GM12874 (cell line): Measurements from ENCODE around the gene CPS1.

ENCODE experiments used
- TF ChIP-seq, protein P1 (sequence below): IDR thresholded peaks from 2 replicates; pipeline ENCODE4 v1.5.1; 2011; ENCODE audit warnings: low read depth, mild to moderate bottlenecking, control low read depth, low read length, moderate library complexity; ENCODE audit not compliant: insufficient read depth

The CPS1 gene

DNA sequence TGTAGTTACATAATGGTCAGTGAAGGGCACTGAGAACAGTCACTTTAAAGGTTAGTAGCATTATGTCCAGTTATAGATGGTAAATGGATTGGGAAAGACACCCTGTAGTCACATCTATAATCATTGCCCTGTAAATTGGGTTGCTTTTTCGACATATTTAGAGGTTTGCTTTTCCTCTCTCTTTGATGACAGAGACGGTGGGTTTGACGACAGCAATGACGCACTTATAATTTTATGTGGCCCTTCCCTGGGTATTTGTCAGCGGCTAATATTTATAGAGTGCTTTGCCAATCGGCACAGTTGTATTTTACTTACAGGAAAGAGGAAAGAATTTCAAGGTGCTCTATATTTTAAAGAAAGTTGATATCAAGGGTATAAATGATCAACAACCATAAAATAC lies 2.8 kb downstream of the CPS1 start:
- TF ChIP-seq, protein P1, sequence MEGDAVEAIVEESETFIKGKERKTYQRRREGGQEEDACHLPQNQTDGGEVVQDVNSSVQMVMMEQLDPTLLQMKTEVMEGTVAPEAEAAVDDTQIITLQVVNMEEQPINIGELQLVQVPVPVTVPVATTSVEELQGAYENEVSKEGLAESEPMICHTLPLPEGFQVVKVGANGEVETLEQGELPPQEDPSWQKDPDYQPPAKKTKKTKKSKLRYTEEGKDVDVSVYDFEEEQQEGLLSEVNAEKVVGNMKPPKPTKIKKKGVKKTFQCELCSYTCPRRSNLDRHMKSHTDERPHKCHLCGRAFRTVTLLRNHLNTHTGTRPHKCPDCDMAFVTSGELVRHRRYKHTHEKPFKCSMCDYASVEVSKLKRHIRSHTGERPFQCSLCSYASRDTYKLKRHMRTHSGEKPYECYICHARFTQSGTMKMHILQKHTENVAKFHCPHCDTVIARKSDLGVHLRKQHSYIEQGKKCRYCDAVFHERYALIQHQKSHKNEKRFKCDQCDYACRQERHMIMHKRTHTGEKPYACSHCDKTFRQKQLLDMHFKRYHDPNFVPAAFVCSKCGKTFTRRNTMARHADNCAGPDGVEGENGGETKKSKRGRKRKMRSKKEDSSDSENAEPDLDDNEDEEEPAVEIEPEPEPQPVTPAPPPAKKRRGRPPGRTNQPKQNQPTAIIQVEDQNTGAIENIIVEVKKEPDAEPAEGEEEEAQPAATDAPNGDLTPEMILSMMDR, result no peak

DNA sequence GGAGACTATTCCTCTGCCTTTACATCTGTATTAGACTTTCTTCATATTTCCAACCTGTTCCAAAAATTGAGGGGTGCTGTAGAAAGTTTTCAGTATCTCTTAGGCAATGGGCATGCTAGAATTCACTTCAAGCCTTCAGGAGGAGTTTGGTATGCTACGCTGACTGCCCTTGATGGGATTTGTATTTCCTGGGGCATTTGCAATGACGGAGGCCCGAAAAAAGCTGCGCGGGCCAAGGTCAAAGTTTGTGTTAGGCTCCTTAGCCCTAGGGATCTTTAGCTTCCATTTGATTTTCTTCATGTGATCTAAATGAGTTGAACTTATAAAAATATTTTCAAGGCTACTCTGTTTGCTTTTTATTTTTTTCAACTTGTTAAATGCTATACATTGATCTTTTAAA lies 5.1 kb downstream of the CPS1 start:
- TF ChIP-seq, protein P1, result no peak

DNA sequence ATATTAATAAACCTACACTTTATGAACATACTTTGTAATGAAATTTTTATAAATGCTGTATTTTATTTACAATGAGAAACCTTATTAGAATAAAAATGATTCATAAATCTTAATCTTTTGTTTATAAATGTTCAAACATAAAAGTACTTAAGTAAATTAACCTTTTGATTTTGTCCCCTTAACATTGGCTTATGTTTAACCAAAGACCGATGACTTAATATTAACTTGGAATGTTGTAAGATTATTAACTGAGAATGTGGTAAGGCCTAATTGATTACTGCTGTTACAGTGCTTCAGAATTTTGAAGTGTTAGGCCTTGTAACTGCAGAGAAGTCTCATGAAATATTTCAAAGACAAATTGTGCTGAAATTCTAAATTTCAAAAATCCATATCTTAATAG lies 5.7 kb downstream of the CPS1 start:
- TF ChIP-seq, protein P1, result no peak

DNA sequence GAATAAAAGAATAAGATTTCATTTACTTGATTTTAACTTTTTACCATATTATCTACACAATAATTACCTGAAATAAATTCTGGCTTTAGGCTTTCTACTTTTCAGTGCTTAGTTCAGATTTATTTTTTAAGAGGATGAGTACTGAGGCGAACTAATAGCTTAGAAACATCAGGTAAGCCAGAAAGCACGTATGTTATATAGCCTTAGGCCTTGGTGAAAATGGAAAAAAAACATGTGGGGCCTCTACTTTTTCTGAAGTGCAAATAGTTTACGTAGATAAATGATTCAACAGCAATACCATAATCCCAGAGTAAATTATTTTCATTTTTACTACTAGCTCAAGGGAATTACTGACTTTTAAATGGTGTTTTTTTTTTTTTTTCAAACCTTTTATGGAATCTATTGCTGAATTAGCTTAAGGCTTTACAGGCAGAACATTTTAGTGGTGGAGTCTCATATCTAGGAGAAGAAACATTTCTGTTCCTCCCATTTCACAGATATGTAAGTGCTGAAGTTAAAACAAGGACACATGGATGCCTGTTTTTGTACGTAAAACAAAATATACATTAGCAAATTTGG lies 6.2 kb downstream of the CPS1 start:
- TF ChIP-seq, protein P1, result no peak

DNA sequence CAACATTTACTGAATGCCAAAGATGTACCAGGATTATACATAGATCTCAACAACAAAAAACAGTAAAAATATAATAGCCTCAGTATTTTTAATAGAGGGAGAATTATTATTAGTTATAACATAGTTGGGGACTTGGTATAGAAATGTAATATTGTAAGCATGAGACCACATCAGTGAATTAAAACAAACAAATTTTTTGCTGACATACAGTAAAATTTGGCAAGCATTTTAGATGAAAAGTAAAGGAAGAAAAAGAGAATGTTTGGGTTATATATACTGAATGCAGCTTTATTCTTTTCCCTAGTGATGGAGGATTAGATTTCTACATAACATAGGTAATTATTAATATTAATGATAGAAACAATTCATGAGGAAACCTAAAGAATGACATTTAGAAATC lies 10.9 kb downstream of the CPS1 start:
- TF ChIP-seq, protein P1, result no peak

DNA sequence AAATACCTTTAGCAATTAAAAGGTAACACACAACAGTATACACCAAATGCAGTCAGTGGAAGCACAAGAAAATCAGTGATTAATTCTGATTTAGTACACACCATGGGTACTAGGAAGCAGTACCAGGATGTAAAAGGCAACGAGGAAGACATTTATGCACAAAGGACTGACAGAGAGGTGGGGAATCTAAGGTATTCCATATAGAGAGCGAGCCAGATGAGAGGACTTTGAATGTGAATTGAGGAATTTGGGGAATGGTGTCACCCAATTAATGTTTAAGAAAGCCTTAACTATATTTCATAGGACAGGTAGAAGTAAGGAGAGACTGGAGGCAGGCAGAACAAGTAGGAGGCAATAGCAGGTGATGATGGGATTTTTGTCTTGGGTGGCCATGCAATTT lies 11.7 kb downstream of the CPS1 start:
- TF ChIP-seq, protein P1, result no peak

DNA sequence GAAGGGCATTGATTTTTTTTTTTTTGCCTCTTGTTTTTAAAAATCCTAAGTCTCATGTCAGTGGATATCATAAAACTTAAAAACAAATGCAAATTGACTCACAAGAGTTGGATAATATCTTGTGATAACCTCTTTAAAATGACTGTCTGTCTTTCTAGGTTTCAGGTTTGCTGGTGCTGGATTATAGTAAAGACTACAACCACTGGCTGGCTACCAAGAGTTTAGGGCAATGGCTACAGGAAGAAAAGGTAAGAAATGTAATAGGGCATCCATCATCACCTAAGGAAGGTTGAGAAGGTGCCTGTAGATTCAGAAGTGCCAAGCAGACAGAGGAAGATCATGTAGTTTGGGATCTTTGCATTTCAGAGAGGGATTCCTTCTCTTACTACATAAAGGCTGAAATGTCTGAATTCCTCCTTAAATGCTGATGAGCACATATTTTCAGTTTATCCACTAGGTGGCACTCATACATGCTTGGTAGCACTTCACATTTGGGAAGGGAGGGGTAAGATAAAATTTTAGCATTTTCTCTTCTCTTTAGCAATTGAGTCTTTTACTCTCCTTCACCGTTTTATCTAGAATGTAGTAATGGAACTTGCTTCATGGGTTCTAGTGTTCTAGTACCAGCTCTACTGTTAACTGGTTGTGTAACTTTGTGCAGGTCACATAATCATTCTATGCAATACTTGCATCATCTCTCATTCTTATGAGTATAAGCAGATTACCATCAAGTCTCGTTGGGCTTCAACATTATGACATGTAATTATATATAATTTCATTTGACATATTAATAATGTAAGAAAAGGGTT lies 21.1 kb downstream of the CPS1 start:
- TF ChIP-seq, protein P1, result peak; percentile 66
